ENCODE results near the gene OR8U1. TPM values are rescaled to one million over a fixed set of nuclear protein-coding genes. Genes with fewer than 3 reads are reported as not detected.

Gene OR8U1
- total RNA-seq, 2 experiments from 2014 or later, result not detected

GRCh38 chr11:56410801-56411200, 35.4 kb downstream of the OR8U1 start:
- ChIA-PET POLR2A (no interaction called here), CTCF (no interaction called here)
- Mint-ChIP-seq H3K36me3 (ENCODE audit: low read depth) (no peaks in the 10 kb centered on the region), H3K4me3 (no peak overlapping the region), H3K9me3 (peaks cover 32% of the 10 kb centered on the region), H3K27ac (no peak overlapping the region), H3K4me1 (ENCODE audit: low read depth) (no peaks in the 10 kb centered on the region), H3K27me3 (no peaks in the 10 kb centered on the region)
- intact Hi-C loops (cut with micrococcal nuclease), result no loop called here
- ATAC-seq (no peak), DNase-seq (no peak)
- TF ChIP-seq CTCF (IDR thresholded peaks at IDR 0.05), result no peak

GRCh38 chr11:56412396-56412795, 37.0 kb downstream of the OR8U1 start, which contains the start of gene OR5AL1:
Gene OR5AL1 (plus strand): TSS chr11:56412696.
- no peak for DNase-seq
- peaks cover 21% of the 10 kb centered on the region for H3K9me3 Mint-ChIP-seq
- H3K27ac Mint-ChIP-seq, result no peak within 1 kb of the TSS
- ChIA-PET POLR2A (no interaction called here), CTCF (no interaction called here)
- no peak for TF ChIP-seq CTCF (IDR thresholded peaks at IDR 0.05)
- H3K4me3 Mint-ChIP-seq, result no peak within 1 kb of the TSS
- no peaks in the 10 kb centered on the region for H3K27me3 Mint-ChIP-seq
- intact Hi-C loops (cut with micrococcal nuclease), result no loop called here
- no peaks in the 10 kb centered on the region for H3K36me3 Mint-ChIP-seq (ENCODE audit: low read depth)
- no peak for ATAC-seq
- no peaks in the 10 kb centered on the region for H3K4me1 Mint-ChIP-seq (ENCODE audit: low read depth)

Other genes starting within 250 kb of the OR8U1 start
- gene OR8J3, start 235.4 kb upstream of the OR8U1 start, total RNA-seq, result not detected
- gene OR8K5, start 215.3 kb upstream of the OR8U1 start, total RNA-seq, result not detected
- not detected for gene OR5J2, start 199.0 kb upstream of the OR8U1 start, total RNA-seq
- not detected for gene OR5T2, start 141.4 kb upstream of the OR8U1 start, total RNA-seq
- gene OR5T3, start 123.4 kb upstream of the OR8U1 start, total RNA-seq, result not detected
- not detected for gene OR5T1, start 101.5 kb upstream of the OR8U1 start, total RNA-seq
- not detected for gene OR8H1, start 83.4 kb upstream of the OR8U1 start, total RNA-seq
- not detected for gene OR8K3, start 60.5 kb upstream of the OR8U1 start, total RNA-seq
- not detected for gene OR8K1, start 29.6 kb upstream of the OR8U1 start, total RNA-seq
- gene OR8J1, start 21.3 kb upstream of the OR8U1 start, total RNA-seq, result not detected
- not detected for gene OR5AL1, start 37.1 kb downstream of the OR8U1 start, total RNA-seq
- not detected for gene OR5M3, start 97.7 kb downstream of the OR8U1 start, total RNA-seq
- not detected for gene OR5M8, start 115.7 kb downstream of the OR8U1 start, total RNA-seq
- gene OR5M11, start 167.6 kb downstream of the OR8U1 start, total RNA-seq, result not detected
- not detected for gene OR5M10, start 202.1 kb downstream of the OR8U1 start, total RNA-seq
- not detected for gene OR5M1, start 239.2 kb downstream of the OR8U1 start, total RNA-seq